SKM-1 treated with dmso at 0.1 percent for 144 hours (cell line): Measurements from ENCODE around the gene APBB1.

Experiments
- DNase-seq: peaks from one replicate; lab custom pipeline; 2025; ENCODE audit not compliant: unreplicated experiment; lab: John Stamatoyannopoulos, UW

APBB1 gene

GRCh38 chr11:6353367-6353987, 65.4 kb downstream of the APBB1 start:
- peak; percentile 56 for DNase-seq

- no peak for DNase-seq
Observed at GRCh38 chr11:6351782-6352382, 67.0 kb downstream of the APBB1 start.

DNA sequence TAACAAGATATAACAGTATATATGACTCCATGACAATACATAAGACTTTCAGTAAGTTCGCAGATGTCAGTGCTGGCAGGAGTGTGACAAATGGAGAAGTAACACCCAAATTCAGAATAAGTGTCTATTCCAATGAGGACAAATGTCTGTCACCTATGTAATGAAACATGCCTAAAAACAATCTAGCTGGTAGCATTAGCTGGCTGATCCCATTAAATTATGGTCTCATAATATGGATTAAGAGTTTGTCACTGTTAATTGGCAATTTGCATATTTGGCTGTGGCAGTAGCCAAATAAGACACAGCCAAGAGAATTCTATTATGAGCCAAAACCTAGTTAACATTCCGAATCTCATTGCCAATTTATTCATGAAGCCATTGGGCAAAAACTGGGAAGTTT, 68.4 kb downstream of the APBB1 start:
- DNase-seq = no peak

DNA sequence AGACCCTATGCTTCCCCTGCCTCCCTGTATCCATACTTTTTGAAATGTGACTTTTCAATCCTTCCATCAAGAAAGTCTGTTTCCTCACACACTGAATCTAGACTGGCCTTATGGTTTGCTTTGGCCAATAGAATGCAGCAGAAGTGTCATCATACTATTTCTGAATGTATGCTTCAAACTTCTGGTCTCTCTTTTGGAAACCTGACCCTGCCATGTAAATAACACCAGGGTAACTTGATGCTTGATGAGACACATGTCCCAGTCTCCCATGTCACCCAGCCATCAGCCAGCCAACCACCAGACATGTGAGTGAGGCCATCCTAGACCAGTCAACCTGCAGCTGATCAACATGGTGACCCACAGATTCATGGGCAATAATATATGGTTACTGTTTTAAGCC, 68.9 kb downstream of the APBB1 start:
- no peak for DNase-seq

GRCh38 chr11:6345366-6345765, 73.5 kb downstream of the APBB1 start:
- DNase-seq = no peak
